ENCODE results near the gene ANKRD30A. TPM values are rescaled to one million over a fixed set of nuclear protein-coding genes. Genes with fewer than 3 reads are reported as not detected.
"Not testable (repeated sequence)": the region's sequence is repeated elsewhere in the genome, so short reads cannot be mapped to it uniquely, and the experiment has no call there.

The ANKRD30A gene
- total RNA-seq, 2 donors from 2014 or later = not detected

GRCh38 chr10:37125921-37126320, 523 bp downstream of the ANKRD30A start:
- Histone ChIP-seq H3K27ac (no peak overlapping the region), H3K9me3 (no peaks in the 10 kb centered on the region), H3K4me1 (no peaks in the 10 kb centered on the region), H3K9ac (ENCODE audit: low read depth in 2 of 2, low read length in 2 of 2) (no peak overlapping the region), H3K27me3 (no peaks in the 10 kb centered on the region), H3K4me3 (no peak overlapping the region), H3K36me3 (no peaks in the 10 kb centered on the region)
- TF ChIP-seq CTCF (IDR thresholded peaks at IDR 0.05) = no peak
- intact Hi-C loops (cut with DNase I) = no loop called here
- DNase-seq = no peak

- no peak for TF ChIP-seq CTCF (IDR thresholded peaks at IDR 0.05)
- Histone ChIP-seq H3K27ac (no peak overlapping the region), H3K4me3 (no peak overlapping the region), H3K36me3 (no peaks in the 10 kb centered on the region), H3K27me3 (no peaks in the 10 kb centered on the region), H3K9me3 (no peaks in the 10 kb centered on the region), H3K4me1 (no peaks in the 10 kb centered on the region), H3K9ac (ENCODE audit: low read depth in 2 of 2, low read length in 2 of 2) (no peak overlapping the region)
- no peak for DNase-seq
- intact Hi-C loops (cut with DNase I) = no loop called here
These were observed 21.0 kb downstream of the ANKRD30A start for GRCh38 chr10:37146443-37146842.

- intact Hi-C loops (cut with DNase I); H3K27ac ChIP-seq; DNase-seq; H3K9me3 ChIP-seq; H3K36me3 ChIP-seq; H3K9ac ChIP-seq (ENCODE audit: low read depth in 2 of 2, low read length in 2 of 2); H3K4me3 ChIP-seq; H3K27me3 ChIP-seq; H3K4me1 ChIP-seq: not testable (repeated sequence)
These were observed 37.0 kb downstream of the ANKRD30A start for GRCh38 chr10:37162430-37162829.

GRCh38 chr10:37171945-37172344, 46.5 kb downstream of the ANKRD30A start:
- H3K27ac ChIP-seq; H3K4me1 ChIP-seq; H3K4me3 ChIP-seq; H3K9me3 ChIP-seq; H3K27me3 ChIP-seq; H3K9ac ChIP-seq (ENCODE audit: low read depth in 2 of 2, low read length in 2 of 2); intact Hi-C loops (cut with DNase I); H3K36me3 ChIP-seq; DNase-seq: not testable (repeated sequence)

- DNase-seq = not testable (repeated sequence)
These were observed 52.9 kb downstream of the ANKRD30A start for GRCh38 chr10:37178296-37178695.

GRCh38 chr10:37182719-37183118, 57.3 kb downstream of the ANKRD30A start:
- H3K27ac ChIP-seq; DNase-seq; H3K27me3 ChIP-seq; H3K9ac ChIP-seq (ENCODE audit: low read depth in 2 of 2, low read length in 2 of 2); H3K4me3 ChIP-seq; H3K36me3 ChIP-seq; intact Hi-C loops (cut with DNase I); H3K9me3 ChIP-seq; H3K4me1 ChIP-seq: not testable (repeated sequence)

More at GRCh38 chr10:37178296-37178695, 52.9 kb downstream of the ANKRD30A start:
- H3K9me3 ChIP-seq; H3K9ac ChIP-seq (ENCODE audit: low read depth in 2 of 2, low read length in 2 of 2); H3K4me3 ChIP-seq; H3K27ac ChIP-seq; intact Hi-C loops (cut with DNase I); H3K27me3 ChIP-seq; H3K36me3 ChIP-seq; H3K4me1 ChIP-seq: not testable (repeated sequence)

GRCh38 chr10:37206132-37206531, 80.7 kb downstream of the ANKRD30A start:
- Histone ChIP-seq H3K27me3 (no peaks in the 10 kb centered on the region), H3K4me1 (no peaks in the 10 kb centered on the region), H3K36me3 (no peaks in the 10 kb centered on the region), H3K4me3 (no peak overlapping the region), H3K9me3 (no peaks in the 10 kb centered on the region), H3K27ac (no peak overlapping the region), H3K9ac (ENCODE audit: low read depth in 2 of 2, low read length in 2 of 2) (no peak overlapping the region)
- no peak for TF ChIP-seq CTCF (IDR thresholded peaks at IDR 0.05)
- DNase-seq = no peak
- intact Hi-C loops (cut with DNase I) = no loop called here

- H3K36me3 ChIP-seq = no peaks in the 10 kb centered on the region
- H3K27me3 ChIP-seq = no peaks in the 10 kb centered on the region
- no peaks in the 10 kb centered on the region for H3K4me1 ChIP-seq
- no peak for TF ChIP-seq CTCF (IDR thresholded peaks at IDR 0.05)
- DNase-seq = no peak
- H3K27ac ChIP-seq = no peak overlapping the region
- H3K9ac ChIP-seq (ENCODE audit: low read depth in 2 of 2, low read length in 2 of 2) = no peak overlapping the region
- no peak overlapping the region for H3K4me3 ChIP-seq
- no peaks in the 10 kb centered on the region for H3K9me3 ChIP-seq
- intact Hi-C loops (cut with DNase I) = no loop called here
These were observed 95.5 kb downstream of the ANKRD30A start for GRCh38 chr10:37220866-37221265.
